ENCODE measurements around the gene PEX14. TPM values are rescaled to one million over a fixed set of nuclear protein-coding genes. Genes with fewer than 3 reads are reported as not detected.

The PEX14 gene
- total RNA-seq, 4 donors from 2014 or later: 14.6 to 19.0 (median 17.6) TPM

- Histone ChIP-seq H3K27me3 (no peaks in the 10 kb centered on the region), H3K9me3 (no peaks in the 10 kb centered on the region), H3K4me1 (no peaks in the 10 kb centered on the region), H3K4me3 (no peak overlapping the region), H3K27ac (no peak overlapping the region), H3K36me3 (peaks cover 68% of the 10 kb centered on the region)
- DNase-seq (ENCODE audit: low spot score in 2 of 2): no peak
- TF ChIP-seq POLR2A (IDR thresholded peaks at IDR 0.05): no peak
- no peak for TF ChIP-seq POLR2AphosphoS5 (IDR thresholded peaks at IDR 0.05)
- no peak for TF ChIP-seq EP300 (IDR thresholded peaks at IDR 0.05)
- TF ChIP-seq, protein P1, sequence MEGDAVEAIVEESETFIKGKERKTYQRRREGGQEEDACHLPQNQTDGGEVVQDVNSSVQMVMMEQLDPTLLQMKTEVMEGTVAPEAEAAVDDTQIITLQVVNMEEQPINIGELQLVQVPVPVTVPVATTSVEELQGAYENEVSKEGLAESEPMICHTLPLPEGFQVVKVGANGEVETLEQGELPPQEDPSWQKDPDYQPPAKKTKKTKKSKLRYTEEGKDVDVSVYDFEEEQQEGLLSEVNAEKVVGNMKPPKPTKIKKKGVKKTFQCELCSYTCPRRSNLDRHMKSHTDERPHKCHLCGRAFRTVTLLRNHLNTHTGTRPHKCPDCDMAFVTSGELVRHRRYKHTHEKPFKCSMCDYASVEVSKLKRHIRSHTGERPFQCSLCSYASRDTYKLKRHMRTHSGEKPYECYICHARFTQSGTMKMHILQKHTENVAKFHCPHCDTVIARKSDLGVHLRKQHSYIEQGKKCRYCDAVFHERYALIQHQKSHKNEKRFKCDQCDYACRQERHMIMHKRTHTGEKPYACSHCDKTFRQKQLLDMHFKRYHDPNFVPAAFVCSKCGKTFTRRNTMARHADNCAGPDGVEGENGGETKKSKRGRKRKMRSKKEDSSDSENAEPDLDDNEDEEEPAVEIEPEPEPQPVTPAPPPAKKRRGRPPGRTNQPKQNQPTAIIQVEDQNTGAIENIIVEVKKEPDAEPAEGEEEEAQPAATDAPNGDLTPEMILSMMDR (IDR thresholded peaks at IDR 0.05): no peak
- 93% methylated on average over 18 of the region's 18 CpGs for WGBS
Measured at GRCh38 chr1:10659218-10659617, 184.5 kb downstream of the PEX14 start.

DNA sequence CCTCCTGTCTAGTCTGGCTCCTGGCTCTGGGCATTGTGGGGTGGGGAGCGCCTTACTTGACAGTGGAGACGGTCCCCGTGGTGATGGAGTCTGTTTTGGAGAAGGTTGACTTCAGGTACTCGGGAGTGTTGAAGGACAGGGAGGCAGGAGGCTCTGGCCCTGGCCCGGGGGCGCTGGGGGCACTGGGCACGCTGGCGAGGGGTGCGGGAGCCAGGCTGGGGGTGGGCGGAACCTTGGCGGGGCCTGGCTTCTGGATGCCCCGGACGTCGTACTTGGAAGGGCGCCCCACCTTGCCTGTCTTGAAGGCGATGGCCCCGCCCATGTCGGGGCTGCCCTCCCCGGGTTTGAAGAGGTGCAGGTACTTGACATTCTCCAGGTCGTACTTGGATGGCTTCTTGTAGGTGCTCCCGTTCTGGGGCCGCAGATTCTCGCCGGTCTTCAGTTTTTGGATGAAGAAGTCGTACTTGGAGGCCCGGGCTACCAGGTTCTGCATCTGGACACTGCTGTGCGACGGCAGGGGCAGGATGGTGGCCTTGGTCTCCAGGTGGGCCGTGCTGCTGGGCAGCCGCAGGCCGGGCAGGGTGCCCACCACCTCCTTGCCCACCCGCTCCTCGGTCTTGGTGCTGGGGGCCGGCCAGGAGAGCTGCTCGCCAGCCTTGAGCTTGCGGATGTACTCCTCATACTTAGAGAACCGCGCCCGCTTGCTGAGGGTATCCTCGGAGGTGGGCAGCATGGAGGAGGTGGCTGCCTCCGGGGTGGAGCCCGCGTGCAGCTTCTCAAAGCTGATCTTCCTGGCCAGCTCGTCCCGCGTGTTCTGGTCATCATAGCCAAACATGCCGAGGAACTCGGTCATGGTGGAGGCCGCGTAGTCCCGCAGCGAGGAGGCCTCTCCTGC, 185.1 kb downstream of the PEX14 start:
- H3K27me3 ChIP-seq: no peaks in the 10 kb centered on the region
- no peaks in the 10 kb centered on the region for H3K9me3 ChIP-seq
- TF ChIP-seq EP300 (IDR thresholded peaks at IDR 0.05) (no peak), POLR2A (IDR thresholded peaks at IDR 0.05) (no peak), POLR2AphosphoS5 (IDR thresholded peaks at IDR 0.05) (no peak)
- TF ChIP-seq, protein P1 (IDR thresholded peaks at IDR 0.05): no peak
- H3K36me3 ChIP-seq: peaks cover 69% of the 10 kb centered on the region
- no peaks in the 10 kb centered on the region for H3K4me1 ChIP-seq
- WGBS: 81% methylated on average over 27 of the region's 52 CpGs
- no peak overlapping the region for H3K27ac ChIP-seq
- no peak overlapping the region for H3K4me3 ChIP-seq
- DNase-seq (ENCODE audit: low spot score in 2 of 2): no peak

GRCh38 chr1:10661453-10661852, 186.7 kb downstream of the PEX14 start:
- Histone ChIP-seq H3K27me3 (no peaks in the 10 kb centered on the region), H3K27ac (no peak overlapping the region), H3K4me1 (peaks cover 12% of the 10 kb centered on the region), H3K4me3 (no peak overlapping the region), H3K9me3 (no peaks in the 10 kb centered on the region), H3K36me3 (peaks cover 60% of the 10 kb centered on the region)
- WGBS: 90% methylated on average over 5 of the region's 5 CpGs
- no peak for DNase-seq (ENCODE audit: low spot score in 2 of 2)
- no peak for TF ChIP-seq POLR2A (IDR thresholded peaks at IDR 0.05)
- TF ChIP-seq, protein P1 (IDR thresholded peaks at IDR 0.05): no peak
- no peak for TF ChIP-seq POLR2AphosphoS5 (IDR thresholded peaks at IDR 0.05)
- no peak for TF ChIP-seq EP300 (IDR thresholded peaks at IDR 0.05)

DNA sequence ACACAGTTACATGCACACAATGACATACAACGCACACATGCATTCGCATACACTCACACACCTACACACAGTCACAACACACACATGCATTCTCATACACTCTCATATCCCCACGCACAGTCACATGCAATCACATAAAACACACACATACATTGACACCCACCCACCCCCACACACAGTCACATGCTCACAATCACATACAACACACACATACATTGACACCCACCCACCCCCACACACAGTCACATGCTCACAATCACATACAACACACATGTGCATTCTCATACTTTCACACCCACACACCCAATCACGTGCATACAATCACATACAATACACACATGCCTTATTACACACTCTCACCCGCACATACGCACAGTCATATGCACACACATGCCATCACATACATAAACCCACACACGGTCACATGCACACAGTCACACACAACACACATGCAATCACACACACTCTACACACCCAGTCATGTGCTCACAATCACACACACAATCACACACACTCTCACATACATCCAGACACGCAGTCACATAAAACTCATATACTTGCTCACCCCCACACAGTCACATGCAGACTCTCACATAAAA, 187.4 kb downstream of the PEX14 start:
- H3K9me3 ChIP-seq: no peaks in the 10 kb centered on the region
- H3K4me3 ChIP-seq: no peak overlapping the region
- DNase-seq (ENCODE audit: low spot score in 2 of 2): no peak
- no peak overlapping the region for H3K27ac ChIP-seq
- no peaks in the 10 kb centered on the region for H3K27me3 ChIP-seq
- peaks cover 54% of the 10 kb centered on the region for H3K36me3 ChIP-seq
- TF ChIP-seq, protein P1 (IDR thresholded peaks at IDR 0.05): no peak
- TF ChIP-seq POLR2A (IDR thresholded peaks at IDR 0.05) (no peak), POLR2AphosphoS5 (IDR thresholded peaks at IDR 0.05) (no peak), EP300 (IDR thresholded peaks at IDR 0.05) (no peak)
- 96% methylated on average over 8 of the region's 8 CpGs for WGBS
- H3K4me1 ChIP-seq: peaks cover 18% of the 10 kb centered on the region
